Suppressor macrophage (primary cell): ENCODE results near the gene DAP.
"Not testable (repeated sequence)": the region's sequence is repeated elsewhere in the genome, so short reads cannot be mapped to it uniquely, and the experiment has no call there.

Experiments used
- DNase-seq, 4 experiments: peaks; one replicate each; pipeline ENCODE4 v3.0.0-alpha.2; 2020 to 2022
- total RNA-seq, 17 experiments: gene quantifications; one replicate each; lab custom pipeline; 2026; ENCODE audit warnings: mixed read lengths in 6 of 17, inconsistent platforms in 3 of 17; lab: John Stamatoyannopoulos, UW

DAP gene
- total RNA-seq = 18.3 to 92.3 (median 48.3) reads per million in 17 experiments

GRCh38 chr5:10761185-10761932 is at the start of gene DAP:
DAP (minus strand) TSS chr5:10761234; CDS start chr5:10761068, 166 bp downstream.
- DNase-seq = peak; percentile 92 to 98 (median 96)

GRCh38 chr5:10808347-10809226 is 47.6 kb upstream of the DAP start:
- DNase-seq = peak; percentile 27 to 64 (median 42)

- DNase-seq = no peak
These were observed 41.1 kb upstream of the DAP start for GRCh38 chr5:10801931-10802666.

- no peak for DNase-seq
These were observed 39.8 kb upstream of the DAP start for GRCh38 chr5:10800852-10801251.

- peak; percentile 20 to 82 (median 42) for DNase-seq
These were observed 36.2 kb upstream of the DAP start for GRCh38 chr5:10797261-10797660.

- no peak for DNase-seq
These were observed 32.8 kb upstream of the DAP start for GRCh38 chr5:10793785-10794184.

- no peak for DNase-seq
These were observed 31.3 kb upstream of the DAP start for GRCh38 chr5:10792336-10792735.

- DNase-seq = no peak
These were observed 28.7 kb upstream of the DAP start for GRCh38 chr5:10789726-10790125.

- DNase-seq = no peak
These were observed 28.0 kb upstream of the DAP start for GRCh38 chr5:10789021-10789420.

- no peak for DNase-seq
These were observed 27.3 kb upstream of the DAP start for GRCh38 chr5:10788358-10788757.

- DNase-seq = peak in 2 of 4 experiments; percentile 23 to 24
These were observed 25.8 kb upstream of the DAP start for GRCh38 chr5:10786835-10787234.

- DNase-seq = not testable (repeated sequence)
These were observed 19.2 kb upstream of the DAP start for GRCh38 chr5:10780208-10780607.

- DNase-seq = no peak
These were observed 18.6 kb upstream of the DAP start for GRCh38 chr5:10779592-10779991.

- DNase-seq = peak in 2 of 4 experiments; percentile 22 to 34
These were observed 17.3 kb upstream of the DAP start for GRCh38 chr5:10778179-10778910.

- DNase-seq = no peak
These were observed 14.6 kb upstream of the DAP start for GRCh38 chr5:10775646-10776045.

GRCh38 chr5:10772901-10773585 is 12.0 kb upstream of the DAP start:
- DNase-seq = no peak

GRCh38 chr5:10768328-10768899 is 7.4 kb upstream of the DAP start:
- peak in 2 of 4 experiments; percentile 56 to 66 for DNase-seq

- DNase-seq = peak in 3 of 4 experiments; percentile 7 to 19 (median 14)
These were observed 1.9 kb upstream of the DAP start for GRCh38 chr5:10762776-10763500.

- peak; percentile 89 to 94 (median 92) for DNase-seq
These were observed 1.1 kb upstream of the DAP start for GRCh38 chr5:10761933-10762775.

GRCh38 chr5:10760921-10761184 is 181 bp downstream of the DAP start:
- DNase-seq = no peak
